Measurements from ENCODE around the gene DSCAM. TPM values are rescaled to one million over a fixed set of nuclear protein-coding genes. Genes with fewer than 3 reads are reported as not detected.

DSCAM gene
- total RNA-seq, 4 donors from 2014 or later = not detected

DNA sequence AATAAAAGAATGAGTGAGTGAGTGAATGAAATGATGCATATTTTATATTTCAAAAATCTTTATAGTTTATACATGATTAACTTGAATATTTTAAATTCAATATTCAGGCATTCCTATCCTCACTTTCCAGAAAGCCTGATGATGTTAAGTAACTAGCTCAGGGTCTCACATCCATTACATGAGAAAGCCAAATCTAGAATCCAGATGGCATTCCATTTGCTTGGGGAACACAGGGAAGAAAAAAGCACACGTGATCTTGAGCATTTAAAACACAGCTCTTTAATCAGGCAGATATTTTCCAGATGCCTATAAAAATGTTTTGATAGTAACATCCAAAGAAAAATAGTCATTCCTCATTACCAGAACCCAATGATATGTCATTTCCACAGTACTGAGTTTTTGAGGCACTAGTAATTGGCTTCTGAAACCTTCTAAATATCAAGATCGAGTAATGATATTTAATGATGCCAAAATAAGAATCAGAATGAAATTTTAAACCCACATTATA is 291.9 kb downstream of the DSCAM start:
- intact Hi-C loops (cut with DNase I; ENCODE audit: low total_unique reads) = no loop called here
- no peak for TF ChIP-seq POLR2A (IDR thresholded peaks at IDR 0.05)
- TF ChIP-seq, protein P1, sequence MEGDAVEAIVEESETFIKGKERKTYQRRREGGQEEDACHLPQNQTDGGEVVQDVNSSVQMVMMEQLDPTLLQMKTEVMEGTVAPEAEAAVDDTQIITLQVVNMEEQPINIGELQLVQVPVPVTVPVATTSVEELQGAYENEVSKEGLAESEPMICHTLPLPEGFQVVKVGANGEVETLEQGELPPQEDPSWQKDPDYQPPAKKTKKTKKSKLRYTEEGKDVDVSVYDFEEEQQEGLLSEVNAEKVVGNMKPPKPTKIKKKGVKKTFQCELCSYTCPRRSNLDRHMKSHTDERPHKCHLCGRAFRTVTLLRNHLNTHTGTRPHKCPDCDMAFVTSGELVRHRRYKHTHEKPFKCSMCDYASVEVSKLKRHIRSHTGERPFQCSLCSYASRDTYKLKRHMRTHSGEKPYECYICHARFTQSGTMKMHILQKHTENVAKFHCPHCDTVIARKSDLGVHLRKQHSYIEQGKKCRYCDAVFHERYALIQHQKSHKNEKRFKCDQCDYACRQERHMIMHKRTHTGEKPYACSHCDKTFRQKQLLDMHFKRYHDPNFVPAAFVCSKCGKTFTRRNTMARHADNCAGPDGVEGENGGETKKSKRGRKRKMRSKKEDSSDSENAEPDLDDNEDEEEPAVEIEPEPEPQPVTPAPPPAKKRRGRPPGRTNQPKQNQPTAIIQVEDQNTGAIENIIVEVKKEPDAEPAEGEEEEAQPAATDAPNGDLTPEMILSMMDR (IDR thresholded peaks at IDR 0.05) = no peak
- no peak for DNase-seq (ENCODE audit: low spot score in 2 of 2)
- H3K4me3 ChIP-seq (ENCODE audit: low read depth, poor library complexity, severe bottlenecking) = no peak overlapping the region
- 46 to 59% methylated on average over 2 of the region's 2 CpGs for WGBS, 2 donors

- intact Hi-C loops (cut with DNase I; ENCODE audit: low total_unique reads) = no loop called here
- WGBS, 2 donors = 92 to 93% methylated on average over 3 of the region's 3 CpGs
- H3K4me3 ChIP-seq (ENCODE audit: low read depth, poor library complexity, severe bottlenecking) = no peak overlapping the region
- TF ChIP-seq POLR2A (IDR thresholded peaks at IDR 0.05) = no peak
- TF ChIP-seq, protein P1 (IDR thresholded peaks at IDR 0.05) = no peak
- DNase-seq (ENCODE audit: low spot score in 2 of 2) = no peak
These were observed 293.2 kb downstream of the DSCAM start for GRCh38 chr21:40553781-40554180.

DNA sequence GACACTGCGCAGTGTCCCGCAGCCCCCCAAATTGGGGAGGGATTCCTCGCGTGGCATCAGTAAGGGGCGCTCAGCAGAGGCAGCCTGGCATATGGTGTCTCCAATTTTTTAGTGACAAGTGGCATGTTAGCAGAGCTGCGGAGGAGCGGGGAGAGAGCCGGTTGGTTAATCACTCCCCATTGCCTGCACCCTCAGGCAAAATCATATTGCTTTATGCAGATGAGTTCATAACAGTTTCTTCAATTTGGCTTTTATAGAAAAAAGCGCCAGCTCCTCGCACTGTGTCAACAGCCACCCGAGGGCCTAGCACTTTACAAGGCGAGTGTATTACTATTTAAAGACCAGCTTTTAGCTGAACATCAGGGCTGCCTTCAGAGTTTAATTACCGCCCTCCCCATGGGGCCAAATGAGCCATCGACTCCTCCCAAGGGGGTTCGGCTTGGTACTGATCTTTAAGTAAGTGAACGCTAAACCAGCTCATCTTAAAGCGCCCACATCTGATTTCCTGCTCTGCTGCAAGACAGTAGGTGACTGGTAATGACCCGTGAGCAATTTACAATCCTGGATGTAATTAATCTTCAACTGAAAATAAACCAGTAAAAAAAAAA is 298.9 kb downstream of the DSCAM start:
- TF ChIP-seq POLR2A (IDR thresholded peaks at IDR 0.05) = no peak
- TF ChIP-seq, protein P1 (IDR thresholded peaks at IDR 0.05) = no peak
- WGBS, 2 donors = 70 to 72% methylated on average over 18 of the region's 18 CpGs
- intact Hi-C loops (cut with DNase I; ENCODE audit: low total_unique reads) = no loop called here
- H3K4me3 ChIP-seq (ENCODE audit: low read depth, poor library complexity, severe bottlenecking) = no peak overlapping the region
- no peak for DNase-seq (ENCODE audit: low spot score in 2 of 2)

GRCh38 chr21:40546647-40547046 is 300.3 kb downstream of the DSCAM start:
- intact Hi-C loops (cut with DNase I; ENCODE audit: low total_unique reads) = no loop called here
- DNase-seq (ENCODE audit: low spot score in 2 of 2) = no peak
- H3K4me3 ChIP-seq (ENCODE audit: low read depth, poor library complexity, severe bottlenecking) = no peak overlapping the region
- 69 to 80% methylated on average over 2 of the region's 2 CpGs for WGBS, 2 donors
- TF ChIP-seq, protein P1 (IDR thresholded peaks at IDR 0.05) = no peak

DNA sequence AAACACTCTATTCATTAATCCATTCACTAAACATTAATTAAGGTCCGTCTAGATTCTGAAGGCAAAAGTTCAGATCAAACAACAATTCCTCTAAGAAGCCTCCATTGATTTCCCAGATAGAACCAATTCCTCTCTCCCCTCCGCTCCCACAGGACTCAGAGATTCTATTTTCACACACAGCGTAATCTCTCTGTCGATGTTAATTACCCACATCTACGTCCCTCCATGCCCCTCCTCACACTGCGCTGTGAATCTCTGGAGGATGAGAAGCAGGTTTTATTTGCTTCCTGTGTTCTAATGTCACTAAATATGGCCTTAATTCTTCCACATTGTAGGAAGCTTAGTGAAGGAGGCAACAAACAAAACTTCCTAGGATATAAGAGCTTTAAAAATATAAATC is 306.7 kb downstream of the DSCAM start:
- WGBS, 2 donors = 66 to 68% methylated on average over 6 of the region's 6 CpGs
- intact Hi-C loops (cut with DNase I; ENCODE audit: low total_unique reads) = no loop called here
- no peak for DNase-seq (ENCODE audit: low spot score in 2 of 2)

More for the DNA sequence above, 306.7 kb downstream of the DSCAM start:
- no peak for TF ChIP-seq POLR2A (IDR thresholded peaks at IDR 0.05)
- TF ChIP-seq, protein P1 (IDR thresholded peaks at IDR 0.05) = no peak
- no peak overlapping the region for H3K4me3 ChIP-seq (ENCODE audit: low read depth, poor library complexity, severe bottlenecking)
